A549 (cell line): Measurements from ENCODE around the gene CLCNKB. TPM values are rescaled to one million over a fixed set of nuclear protein-coding genes. Genes with fewer than 3 reads are reported as not detected.

Experiments
- ATAC-seq, 2 experiments: fragments of 200-7000 bp in 1 of 2; fragments of >200 bp in 1 of 2; cut with Nextera tagmentation in 1 of 2; cut with Tn5 transposase in 1 of 2; 3 replicates each; pipeline versions ENCODE4 v1.8.0 to v1.9.1; 2018 to 2020; ENCODE audit warnings: mild to moderate bottlenecking in 1 of 2, moderate library complexity in 1 of 2
- CTCF ChIA-PET: fragments of 300-600 bp; sonication (Branson Sonifier 250); formaldehyde crosslinking; extraction: SDS; loops from one replicate; lab custom pipeline; 2021; ENCODE audit warnings: antibody characterized with exemption, inconsistent platforms; lab: Yijun Ruan, JAX
- POLR2A ChIA-PET: fragments of 350-600 bp; formaldehyde crosslinking; extraction: SDS; loops from one replicate; lab custom pipeline; 2021; ENCODE audit warnings: antibody characterized with exemption, inconsistent platforms; lab: Yijun Ruan, JAX
- DNase-seq, 2 experiments: peaks; one replicate each; pipeline versions ENCODE4 v3.0.0 to v3.0.0-alpha.2; 2011 to 2016; ENCODE audit warnings: low read depth in 1 of 2, low spot score in 1 of 2
- FAIRE-seq: peaks from 2 replicates; lab custom pipeline; 2011; peaks lifted over from hg19 to GRCh38; lab: Jason Lieb, UNC
- H3K27ac ChIP-seq, 2 experiments: fragments of >200 bp; sonication (Bioruptor Twin); formaldehyde crosslinking; 3 replicates each; pipeline ENCODE4 v1.5.1; 2016 to 2017
- H3K4me1 ChIP-seq: fragments of >200 bp; sonication (Bioruptor Twin); formaldehyde crosslinking; 3 replicates; pipeline ENCODE4 v1.6.1; 2016
- H3K4me2 ChIP-seq: fragments of >200 bp; sonication (Bioruptor Twin); formaldehyde crosslinking; 3 replicates; pipeline ENCODE4 v1.6.1; 2016
- H3K4me3 ChIP-seq: fragments of >200 bp; sonication (Bioruptor Twin); formaldehyde crosslinking; 3 replicates; pipeline ENCODE4 v1.5.1; 2016
- H3K9me3 ChIP-seq: fragments of >200 bp; sonication (Bioruptor Twin); formaldehyde crosslinking; 3 replicates; pipeline ENCODE4 v1.6.1; 2016
- ATOH8 ChIP-seq: fragments of 250-450 bp; sonication (Bioruptor Pico); IDR thresholded peaks from 2 replicates; pipeline ENCODE4 v1.5.0; 2020; ENCODE audit warnings: low read depth, mild to moderate bottlenecking, moderate library complexity
- BHLHE40 ChIP-seq: IDR thresholded peaks from 2 replicates; pipeline ENCODE4 v1.6.1; 2012; ENCODE audit warnings: low read depth, low read length, inconsistent platforms
- CTCF ChIP-seq: fragments of >200 bp; sonication (Bioruptor Twin); formaldehyde crosslinking; IDR thresholded peaks from 3 replicates; pipeline ENCODE4 v1.5.1; 2016
- FOSL2 ChIP-seq, 2 experiments: fragments of 450-650 bp in 1 of 2; fragments of >200 bp in 1 of 2; sonication (Bioruptor Twin) in 1 of 2; formaldehyde crosslinking; IDR thresholded peaks; 2 replicates each; pipeline versions ENCODE4 v1.5.0 to v1.6.1; 2016 to 2020; ENCODE audit warnings: mild to moderate bottlenecking in 1 of 2, moderate library complexity in 1 of 2
- HDAC2 ChIP-seq: fragments of 200-600 bp; sonication (generic); IDR thresholded peaks from 2 replicates; pipeline ENCODE4 v1.6.1; 2016
- JUN ChIP-seq, 2 experiments: fragments of >200 bp; sonication (Bioruptor Twin); formaldehyde crosslinking; IDR thresholded peaks; 2 replicates in 1 of 2; 3 replicates in 1 of 2; pipeline ENCODE4 v1.6.1; 2016 to 2017
- MAZ ChIP-seq: fragments of 150-350 bp; IDR thresholded peaks from 2 replicates; pipeline ENCODE4 v1.6.1; 2014; ENCODE audit warnings: antibody characterized with exemption, low read depth, low read length, borderline replicate concordance
- MYC ChIP-seq: IDR thresholded peaks from 2 replicates; pipeline ENCODE4 v1.6.1; 2012; ENCODE audit warnings: mild to moderate bottlenecking, inconsistent platforms, low read length, improper control_type of control experiment, borderline replicate concordance
- PHF8 ChIP-seq: fragments of 200-600 bp; sonication (generic); IDR thresholded peaks from 2 replicates; pipeline ENCODE4 v1.6.1; 2016; ENCODE audit warnings: low read depth, mild to moderate bottlenecking, antibody characterized with exemption, moderate library complexity, borderline replicate concordance
- POLR2A ChIP-seq: IDR thresholded peaks from 2 replicates; pipeline ENCODE4 v1.6.1; 2012; ENCODE audit warnings: mild to moderate bottlenecking, low read length
- SMC3 ChIP-seq: fragments of >200 bp; sonication (Bioruptor Twin); formaldehyde crosslinking; IDR thresholded peaks from 3 replicates; pipeline ENCODE4 v1.6.1; 2018; ENCODE audit warnings: inconsistent platforms
- ZC3H11A ChIP-seq: fragments of 450-650 bp; IDR thresholded peaks from 2 replicates; pipeline ENCODE4 v1.6.1; 2014; ENCODE audit warnings: antibody characterized with exemption, mild to moderate bottlenecking
- ZFP36 ChIP-seq: fragments of 450-650 bp; IDR thresholded peaks from 2 replicates; pipeline ENCODE4 v1.6.1; 2014; ENCODE audit warnings: borderline replicate concordance; ENCODE audit not compliant: partially characterized antibody
- WGBS: methylation state at CpG from one replicate; pipeline ENCODE4 v1.1.6; 2017; ENCODE audit errors: missing lambda C conversion rate; 5-methylcytosine and 5-hydroxymethylcytosine counted together
- polyA plus RNA-seq, 4 experiments: library from polyadenylated mRNA; depleted of rRNA in 3 of 4; stranded (reverse); fragments of >200 nt; fragmentation: RNase III in 1 of 4; extraction: RNeasy Plus Mini Kit Qiagen cat#74134 plus additional on column Dnase treatment in 1 of 4; gene quantifications; 2 replicates in 3 of 4; 3 replicates in 1 of 4; pipeline ENCODE4 v1.2.3, GENCODE V29; 2011 to 2017
- TF ChIP-seq, protein P1 (sequence below): fragments of >200 bp; sonication (Bioruptor Twin); formaldehyde crosslinking; IDR thresholded peaks from 2 replicates; pipeline ENCODE4 v1.6.1; 2016
- TF ChIP-seq, protein P2 (sequence below): fragments of >200 bp; sonication (Bioruptor Twin); formaldehyde crosslinking; IDR thresholded peaks from 3 replicates; pipeline ENCODE4 v1.6.1; 2016
- TF ChIP-seq, protein P3 (sequence below): IDR thresholded peaks from 2 replicates; pipeline ENCODE4 v1.6.1; 2012

The CLCNKB gene
- polyA plus RNA-seq, 2 of the 4 experiments (the other 2 are of a cell fraction) = 0.08 to 0.14 TPM

GRCh38 chr1:16072095-16072494 is 28.5 kb downstream of the CLCNKB start:
- 91% methylated on average over 4 of the region's 5 CpGs for WGBS
- no peak for FAIRE-seq
- POLR2A ChIA-PET = no interaction called here
- Histone ChIP-seq H3K9me3 (no peaks in the 10 kb centered on the region), H3K4me1 (peaks cover 56% of the 10 kb centered on the region), H3K27ac (peak overlapping the region in 1 of 2 experiments; percentile 100; a peak in 3 of 6 replicates), H3K4me3 (no peak overlapping the region), H3K4me2 (peak overlapping the region; percentile 97)
- no peak for TF ChIP-seq BHLHE40
- TF ChIP-seq, protein P1, sequence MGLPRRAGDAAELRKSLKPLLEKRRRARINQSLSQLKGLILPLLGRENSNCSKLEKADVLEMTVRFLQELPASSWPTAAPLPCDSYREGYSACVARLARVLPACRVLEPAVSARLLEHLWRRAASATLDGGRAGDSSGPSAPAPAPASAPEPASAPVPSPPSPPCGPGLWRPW = no peak
- no peak for TF ChIP-seq HDAC2
- TF ChIP-seq CTCF = no peak
- TF ChIP-seq ATOH8 (CRISPR knock-in tag) = no peak
- TF ChIP-seq ZFP36 = no peak
- TF ChIP-seq ZC3H11A = no peak
- TF ChIP-seq, protein P2, sequence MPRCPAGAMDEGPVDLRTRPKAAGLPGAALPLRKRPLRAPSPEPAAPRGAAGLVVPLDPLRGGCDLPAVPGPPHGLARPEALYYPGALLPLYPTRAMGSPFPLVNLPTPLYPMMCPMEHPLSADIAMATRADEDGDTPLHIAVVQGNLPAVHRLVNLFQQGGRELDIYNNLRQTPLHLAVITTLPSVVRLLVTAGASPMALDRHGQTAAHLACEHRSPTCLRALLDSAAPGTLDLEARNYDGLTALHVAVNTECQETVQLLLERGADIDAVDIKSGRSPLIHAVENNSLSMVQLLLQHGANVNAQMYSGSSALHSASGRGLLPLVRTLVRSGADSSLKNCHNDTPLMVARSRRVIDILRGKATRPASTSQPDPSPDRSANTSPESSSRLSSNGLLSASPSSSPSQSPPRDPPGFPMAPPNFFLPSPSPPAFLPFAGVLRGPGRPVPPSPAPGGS = no peak
- CTCF ChIA-PET = interaction anchor here (1.0 to 12.5 kb wide), 10 partner anchors 11 to 186 kb away, joined by 3 to 222 read pairs (median 4); partner anchors contain the start of gene EPHA2
- DNase-seq = no peak
- no peak for ATAC-seq

GRCh38 chr1:16072616-16073484 is 29.3 kb downstream of the CLCNKB start:
- H3K9me3 ChIP-seq = no peaks in the 10 kb centered on the region
- peaks cover 56% of the 10 kb centered on the region for H3K4me1 ChIP-seq
- CTCF ChIA-PET = interaction anchor here (0.5 to 12.5 kb wide), 29 partner anchors 9 to 185 kb away, joined by 3 to 222 read pairs (median 4); partner anchors contain the start of genes CLCNKB, EPHA2 and HSPB7
- peak overlapping the region; percentile 97 for H3K4me2 ChIP-seq
- peak overlapping the region; percentile 95 to 100 for H3K27ac ChIP-seq
- H3K4me3 ChIP-seq = peak overlapping the region; percentile 90
- 0% methylated on average over 5 of the region's 49 CpGs for WGBS
- FAIRE-seq (no peak), ATAC-seq (no peak), DNase-seq (peak in 1 of 2 experiments; percentile 39)
- TF ChIP-seq FOSL2 (IDR thresholded peaks at IDR 0.05) (no peak), FOSL2 (CRISPR knock-in tag; IDR thresholded peaks at IDR 0.05) (no peak), BHLHE40 (peak; percentile 70)
- TF ChIP-seq, protein P3, sequence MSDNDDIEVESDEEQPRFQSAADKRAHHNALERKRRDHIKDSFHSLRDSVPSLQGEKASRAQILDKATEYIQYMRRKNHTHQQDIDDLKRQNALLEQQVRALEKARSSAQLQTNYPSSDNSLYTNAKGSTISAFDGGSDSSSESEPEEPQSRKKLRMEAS = peak; percentile 32; the same call in 1 of the 2 replicates
- POLR2A ChIA-PET = no interaction called here

GRCh38 chr1:16073490-16074119 is 30.0 kb downstream of the CLCNKB start, which contains the start of gene FAM131C:
Gene FAM131C (minus strand): TSS chr1:16073651. CDS start chr1:16073442, 209 bp downstream.
- peak; percentile 45 to 53 for ATAC-seq
- peak; percentile 46 to 61 for DNase-seq
- ChIA-PET CTCF (interaction anchor here (0.7 to 12.5 kb wide), 29 partner anchors 9 to 170 kb away, joined by 3 to 222 read pairs (median 4); partner anchors contain the start of genes CLCNKB, EPHA2 and HSPB7), POLR2A (no interaction called here)
- Histone ChIP-seq H3K27ac (peak within 1 kb of the TSS; percentile 95 to 100), H3K9me3 (no peaks in the 10 kb centered on the region), H3K4me1 (peaks cover 54% of the 10 kb centered on the region)
- no peak for FAIRE-seq
- peak; percentile 39; the same call in 1 of the 2 replicates for TF ChIP-seq MAZ
- no peak for TF ChIP-seq PHF8
- TF ChIP-seq, protein P3 = peak; percentile 44; the same call in 1 of the 2 replicates
- 0 out of 5 replicates have a peak, but pooled peaks of 1 of the 2 experiments have one; percentile 25 for TF ChIP-seq JUN (IDR thresholded peaks at IDR 0.05)
- no peak for TF ChIP-seq MYC
- peak; percentile 65 for TF ChIP-seq SMC3
- TF ChIP-seq CTCF = peak; percentile 65
- TF ChIP-seq ZC3H11A = no peak
- 0 out of 2 replicates have a peak, but pooled peaks have one; percentile 22 for TF ChIP-seq POLR2A
- TF ChIP-seq, all 56 proteins: peak for 6
- Histone ChIP-seq H3K4me2 (peak within 1 kb of the TSS; percentile 97), H3K4me3 (peak within 1 kb of the TSS; percentile 90)
- 25% methylated on average over 10 of the region's 54 CpGs for WGBS
